Endothelial cell (in vitro differentiated cells): Measurements from ENCODE around the gene NOD2. TPM values are rescaled to one million over a fixed set of nuclear protein-coding genes. Genes with fewer than 3 reads are reported as not detected.

Source experiments
- DNase-seq: peaks from one replicate; pipeline ENCODE4 v3.0.0; 2021; ENCODE audit warnings: low spot score
- H3K27ac Mint-ChIP-seq: one replicate; pipeline ENCODE4 v1.8.0; 2021; ENCODE audit warnings: mixed read lengths, inconsistent platforms; ENCODE audit not compliant: unreplicated experiment
- H3K27me3 Mint-ChIP-seq: one replicate; pipeline ENCODE4 v1.8.0; 2021; ENCODE audit warnings: mild to moderate bottlenecking, moderate library complexity, mixed read lengths, inconsistent platforms; ENCODE audit not compliant: unreplicated experiment
- H3K36me3 Mint-ChIP-seq: one replicate; pipeline ENCODE4 v1.8.0; 2021; ENCODE audit warnings: mild to moderate bottlenecking, low read depth, mixed read lengths, inconsistent platforms; ENCODE audit not compliant: unreplicated experiment
- H3K4me1 Mint-ChIP-seq: one replicate; pipeline ENCODE4 v1.8.0; 2021; ENCODE audit warnings: mild to moderate bottlenecking, mixed read lengths, inconsistent platforms; ENCODE audit not compliant: unreplicated experiment
- H3K4me3 Mint-ChIP-seq: one replicate; pipeline ENCODE4 v1.8.0; 2021; ENCODE audit warnings: mild to moderate bottlenecking, mixed read lengths, inconsistent platforms; ENCODE audit not compliant: unreplicated experiment
- H3K9me3 Mint-ChIP-seq: one replicate; pipeline ENCODE4 v1.8.0; 2021; ENCODE audit warnings: mixed read lengths, inconsistent platforms; ENCODE audit not compliant: unreplicated experiment
- CTCF ChIP-seq: fragments of 200-600 bp; sonication (generic); IDR thresholded peaks from one replicate; pipeline ENCODE4 v1.5.0; 2021; ENCODE audit warnings: antibody characterized with exemption; ENCODE audit not compliant: unreplicated experiment
- total RNA-seq: library from RNA; stranded (reverse); fragmentation: NEBNext Ultra II Directional; extraction: Animal tissue kit (Norgen Biotek cat#: 25700); gene quantifications from one replicate; pipeline ENCODE4 v1.2.1, GENCODE V29; 2021; ENCODE audit not compliant: unreplicated experiment

Gene NOD2
- total RNA-seq, 1 donor from 2014 or later: 0.51 TPM

GRCh38 chr16:50679676-50680555 lies 13.5 kb upstream of the NOD2 start:
- TF ChIP-seq CTCF: no peak
- H3K9me3 Mint-ChIP-seq: no peaks in the 10 kb centered on the region
- H3K4me1 Mint-ChIP-seq: no peaks in the 10 kb centered on the region
- H3K27ac Mint-ChIP-seq: no peak overlapping the region
- H3K4me3 Mint-ChIP-seq: no peak overlapping the region
- peaks cover 4% of the 10 kb centered on the region for H3K27me3 Mint-ChIP-seq
- no peak for DNase-seq
- H3K36me3 Mint-ChIP-seq: no peaks in the 10 kb centered on the region

GRCh38 chr16:50680556-50680893 lies 12.9 kb upstream of the NOD2 start:
- H3K36me3 Mint-ChIP-seq: no peaks in the 10 kb centered on the region
- no peak overlapping the region for H3K27ac Mint-ChIP-seq
- H3K4me3 Mint-ChIP-seq: no peak overlapping the region
- H3K27me3 Mint-ChIP-seq: peaks cover 4% of the 10 kb centered on the region
- no peaks in the 10 kb centered on the region for H3K4me1 Mint-ChIP-seq
- no peak for TF ChIP-seq CTCF
- DNase-seq: no peak
- no peaks in the 10 kb centered on the region for H3K9me3 Mint-ChIP-seq

- Mint-ChIP-seq H3K27ac (no peak within 1 kb of the TSS), H3K36me3 (no peaks in the 10 kb centered on the region), H3K4me3 (no peak within 1 kb of the TSS), H3K9me3 (no peaks in the 10 kb centered on the region), H3K27me3 (peaks cover 4% of the 10 kb centered on the region), H3K4me1 (no peaks in the 10 kb centered on the region)
- no peak for DNase-seq
- TF ChIP-seq CTCF: no peak
These were observed 12.2 kb upstream of the NOD2 start, which contains the start of gene SNX20 for GRCh38 chr16:50681021-50681885. SNX20 (minus strand) TSS chr16:50681312; CDS start chr16:50677526, 3,786 bp downstream.

- peaks cover 5% of the 10 kb centered on the region for H3K4me1 Mint-ChIP-seq
These were observed 9.6 kb upstream of the NOD2 start for GRCh38 chr16:50683689-50684374.

More at GRCh38 chr16:50683689-50684374, 9.6 kb upstream of the NOD2 start:
- H3K4me3 Mint-ChIP-seq: no peak overlapping the region
- no peak for TF ChIP-seq CTCF
- H3K27ac Mint-ChIP-seq: no peak overlapping the region
- no peak for DNase-seq
- no peaks in the 10 kb centered on the region for H3K9me3 Mint-ChIP-seq
- no peaks in the 10 kb centered on the region for H3K36me3 Mint-ChIP-seq
- H3K27me3 Mint-ChIP-seq: peaks cover 3% of the 10 kb centered on the region
